Activated T-cell treated with anti-CD3 and anti-CD28 coated beads for 24 hours (primary cell): Measurements from ENCODE around the gene PLEKHN1.
A peak's percentile ranks its signal among the peaks of the same experiment; 100 is the strongest.
"Not testable (repeated sequence)": the region's sequence is repeated elsewhere in the genome, so short reads cannot be mapped to it uniquely, and the experiment has no call there.

ENCODE experiments used
- DNase-seq: peaks from one replicate; pipeline ENCODE4 v3.0.0-alpha.2; 2020; ENCODE audit warnings: low read depth

PLEKHN1 gene

GRCh38 chr1:974293-974640 lies 8.0 kb downstream of the PLEKHN1 start:
- DNase-seq: no peak

- DNase-seq: no peak
Measured at GRCh38 chr1:974687-975328, 8.5 kb downstream of the PLEKHN1 start.

DNA sequence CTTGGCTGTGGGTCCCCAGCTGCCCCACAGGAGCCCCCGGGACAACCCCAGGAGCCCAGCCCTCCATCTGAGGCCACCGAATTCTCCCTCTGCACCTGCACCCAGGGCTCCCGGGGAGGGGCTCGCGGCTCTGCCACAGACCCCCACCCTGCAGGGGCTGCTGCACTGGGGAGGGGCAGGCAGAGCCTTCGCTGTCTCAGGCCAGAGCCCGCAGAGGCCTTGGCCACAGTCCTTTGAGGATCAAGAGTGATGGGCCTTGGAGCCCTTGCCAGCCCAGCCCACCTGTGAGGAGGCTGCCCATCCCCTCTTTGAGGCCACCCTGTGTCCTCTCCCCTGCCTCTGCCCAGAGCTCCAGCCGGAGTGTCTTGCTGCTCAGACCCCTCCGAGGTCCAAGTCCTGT lies 9.1 kb downstream of the PLEKHN1 start:
- no peak for DNase-seq

GRCh38 chr1:975896-976683 lies 9.8 kb downstream of the PLEKHN1 start:
- DNase-seq: peak; percentile 55

- DNase-seq: not testable (repeated sequence)
Measured at GRCh38 chr1:976791-977190, 10.5 kb downstream of the PLEKHN1 start.

GRCh38 chr1:978069-978834 lies 12.0 kb downstream of the PLEKHN1 start:
- no peak for DNase-seq

DNA sequence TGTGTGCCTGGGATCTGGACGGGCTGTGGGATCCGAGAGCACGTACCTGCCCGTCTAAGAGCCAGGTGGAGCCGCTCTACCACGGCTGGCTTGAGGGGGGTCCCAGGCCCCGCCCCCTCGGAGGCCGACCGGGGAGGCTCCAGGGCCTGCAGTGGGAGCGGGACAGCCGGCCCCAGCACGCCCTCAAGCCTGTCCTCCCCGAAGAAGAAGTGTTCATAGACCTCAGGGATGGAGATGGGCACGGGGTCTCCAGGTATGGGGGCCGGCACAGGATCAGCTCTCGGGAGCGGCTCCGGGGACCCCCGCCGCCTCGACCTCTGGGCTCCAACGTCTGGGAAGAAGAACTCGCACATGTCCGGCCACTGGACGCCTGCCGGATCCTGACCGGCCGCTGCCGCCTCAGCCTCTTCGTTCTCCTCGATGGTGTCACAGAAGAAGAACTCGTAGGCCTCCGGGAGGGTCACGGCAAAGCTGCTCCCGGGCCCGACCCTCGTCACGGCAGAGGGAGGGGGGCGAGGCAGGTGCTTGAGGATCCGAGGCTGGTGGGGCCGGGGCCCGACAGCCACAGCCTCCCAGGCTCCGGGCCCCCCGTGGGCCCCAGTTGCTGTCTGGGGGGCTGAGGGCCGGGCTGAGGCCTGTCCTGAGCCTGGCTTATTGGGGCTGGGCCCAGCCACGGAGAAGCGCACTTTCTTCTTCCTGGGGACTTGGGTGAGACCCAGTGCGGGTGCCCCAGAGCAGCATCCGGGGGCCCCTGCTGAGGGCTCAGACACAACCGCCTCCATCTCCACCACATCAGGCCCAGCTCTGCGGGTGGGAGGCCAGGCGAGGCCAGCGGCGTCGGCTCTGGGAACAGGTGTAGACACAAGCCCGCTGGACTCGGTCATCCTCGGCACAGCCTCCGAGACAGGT lies 12.8 kb downstream of the PLEKHN1 start:
- no peak for DNase-seq

GRCh38 chr1:979744-980072 lies 13.4 kb downstream of the PLEKHN1 start:
- DNase-seq: no peak

- no peak for DNase-seq
Measured at GRCh38 chr1:980137-980571, 13.9 kb downstream of the PLEKHN1 start.

DNA sequence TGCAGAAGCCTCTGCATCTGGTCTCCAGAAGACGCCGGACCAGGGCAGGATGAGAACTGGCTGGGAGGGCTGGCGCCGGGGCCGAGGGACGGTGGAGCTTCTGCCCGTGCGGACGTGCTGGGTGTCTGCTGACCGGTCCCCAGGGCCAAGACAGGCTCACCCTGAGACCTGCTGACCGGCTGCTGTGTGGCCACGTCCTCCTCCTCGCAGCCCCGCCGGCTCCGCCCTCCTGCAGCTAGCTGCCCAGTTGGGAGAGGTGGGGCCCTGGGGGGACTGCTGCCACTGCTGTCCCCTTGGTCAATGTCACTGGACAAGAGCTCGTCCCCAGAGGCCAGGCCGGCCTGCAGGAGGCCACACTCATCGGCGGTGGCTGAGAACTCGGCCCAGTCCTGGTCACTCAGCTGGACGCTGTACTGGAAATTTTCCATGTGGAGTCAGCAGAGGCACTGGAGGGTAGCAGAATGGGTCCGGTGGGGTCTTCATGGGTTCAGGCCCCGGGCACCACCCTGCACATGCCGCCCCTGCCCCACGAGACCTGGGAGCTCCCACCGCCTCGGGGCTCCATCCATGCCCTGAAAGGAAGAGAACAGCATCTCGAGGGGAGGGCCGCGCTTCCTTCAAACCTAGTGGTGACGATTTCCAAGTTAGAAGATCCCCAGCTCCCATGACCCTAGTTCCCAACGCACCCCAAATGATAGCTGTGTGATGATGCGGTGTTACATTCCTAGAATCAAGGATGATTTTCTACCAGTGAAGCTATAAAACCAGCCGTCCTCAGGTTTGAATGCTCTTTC lies 14.5 kb downstream of the PLEKHN1 start:
- no peak for DNase-seq

- DNase-seq: no peak
Measured at GRCh38 chr1:981491-981954, 15.2 kb downstream of the PLEKHN1 start.

DNA sequence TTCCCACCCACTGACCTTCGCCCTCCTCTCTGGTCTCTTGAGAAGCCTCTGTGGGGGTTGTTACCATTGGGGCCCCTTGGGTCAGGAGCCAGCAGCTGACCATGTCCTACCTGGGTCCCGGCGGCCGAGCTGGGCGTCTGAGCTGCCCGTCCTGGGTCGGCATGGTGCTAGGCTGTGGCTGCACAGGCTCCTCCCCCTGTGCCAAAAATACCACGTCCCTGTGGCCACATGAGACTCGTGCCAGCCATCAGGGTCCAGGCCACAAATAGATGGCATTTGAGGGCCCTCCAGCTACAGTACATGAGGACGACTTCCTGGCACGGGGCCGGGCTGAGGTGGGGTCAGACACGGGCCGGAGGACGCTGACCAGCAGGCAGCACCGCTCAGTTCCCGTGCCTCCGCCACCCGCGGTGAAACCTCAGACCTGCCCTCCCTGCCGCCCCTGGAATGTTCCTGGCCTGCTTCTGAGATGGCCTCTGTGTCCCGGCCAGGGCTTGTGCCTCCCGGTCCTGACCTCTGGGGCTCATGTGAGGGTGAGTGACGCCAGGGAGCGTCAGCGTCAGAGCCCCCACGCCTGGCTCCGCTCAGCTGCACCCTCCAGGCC lies 15.8 kb downstream of the PLEKHN1 start, which contains the start of gene PERM1:
Gene PERM1, minus strand, starts transcription at position 139 of the 604 bp plus-strand sequence. CDS start 1,064 bp downstream, outside the sequence.
- no peak for DNase-seq

GRCh38 chr1:982765-983436 lies 16.6 kb downstream of the PLEKHN1 start:
- no peak for DNase-seq

DNA sequence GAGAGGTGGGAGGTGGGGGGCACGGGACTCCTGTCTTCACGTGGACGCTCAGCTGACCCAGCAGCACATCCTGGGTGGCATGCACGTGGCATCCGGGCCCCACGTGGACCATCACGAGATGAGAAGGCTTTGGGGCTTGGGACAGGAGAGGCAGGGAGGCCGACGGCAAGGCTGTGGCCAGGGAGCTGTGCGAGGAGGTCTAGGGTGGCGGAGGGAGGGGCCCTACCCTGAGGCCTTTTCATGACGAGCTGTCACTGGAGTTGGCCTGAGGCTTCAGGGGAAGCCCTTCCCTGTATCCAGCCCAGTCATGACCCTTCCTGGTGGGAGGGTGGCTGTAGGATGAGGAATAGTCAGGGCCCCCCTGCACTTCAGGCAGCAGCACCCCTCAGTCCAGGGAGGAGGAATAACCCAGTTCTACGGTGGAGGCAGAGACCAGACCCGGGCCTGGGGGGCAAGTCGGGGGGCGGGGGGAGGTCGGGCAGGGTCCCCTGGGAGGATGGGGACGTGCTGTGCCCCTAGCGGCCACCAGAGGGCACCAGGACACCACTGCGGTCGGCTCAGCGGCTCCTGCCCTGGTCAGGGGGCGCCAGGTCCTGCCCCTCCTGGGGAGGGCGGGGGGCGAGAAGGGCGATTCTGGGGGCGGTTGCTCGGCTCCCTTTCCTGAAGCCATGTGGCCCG lies 17.7 kb downstream of the PLEKHN1 start:
- DNase-seq: peak; percentile 35

DNA sequence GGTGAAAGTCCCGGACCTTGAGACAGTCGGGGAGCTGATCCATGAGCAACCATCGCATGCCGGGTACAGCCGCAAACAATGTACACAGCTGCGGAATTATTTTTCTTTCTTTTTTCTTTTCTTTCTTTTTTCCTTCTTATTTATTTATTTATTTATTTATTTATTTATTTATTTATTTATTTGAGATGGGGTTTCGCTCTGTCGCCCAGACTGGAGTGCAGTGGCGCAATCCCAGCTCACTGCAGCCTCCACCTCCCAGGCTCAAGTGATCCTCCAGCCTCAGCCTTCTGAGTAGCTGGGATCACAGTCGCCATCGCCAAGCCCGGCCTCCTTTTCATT lies 18.2 kb downstream of the PLEKHN1 start:
- DNase-seq: no peak

- no peak for DNase-seq
Measured at GRCh38 chr1:985126-985525, 18.8 kb downstream of the PLEKHN1 start.

DNA sequence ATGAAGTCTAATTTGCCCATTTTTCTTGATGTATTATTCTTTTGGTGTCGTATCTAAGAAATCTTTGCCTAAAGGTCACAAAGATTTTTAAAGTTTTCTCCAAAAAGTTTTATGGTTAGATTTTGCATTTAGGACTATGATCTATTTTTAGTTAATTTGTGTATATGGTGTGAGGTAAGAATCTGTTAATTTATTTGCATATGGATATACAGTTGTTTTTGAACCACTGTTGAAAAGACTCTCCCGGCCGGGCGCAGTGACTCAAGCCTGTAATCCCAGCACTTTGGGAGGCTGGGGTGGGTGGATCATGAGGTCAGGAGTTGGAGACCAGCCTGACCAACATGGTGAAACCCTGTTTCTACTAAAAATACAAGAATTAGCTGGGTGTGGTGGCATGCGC lies 21.8 kb downstream of the PLEKHN1 start:
- not testable (repeated sequence) for DNase-seq

DNA sequence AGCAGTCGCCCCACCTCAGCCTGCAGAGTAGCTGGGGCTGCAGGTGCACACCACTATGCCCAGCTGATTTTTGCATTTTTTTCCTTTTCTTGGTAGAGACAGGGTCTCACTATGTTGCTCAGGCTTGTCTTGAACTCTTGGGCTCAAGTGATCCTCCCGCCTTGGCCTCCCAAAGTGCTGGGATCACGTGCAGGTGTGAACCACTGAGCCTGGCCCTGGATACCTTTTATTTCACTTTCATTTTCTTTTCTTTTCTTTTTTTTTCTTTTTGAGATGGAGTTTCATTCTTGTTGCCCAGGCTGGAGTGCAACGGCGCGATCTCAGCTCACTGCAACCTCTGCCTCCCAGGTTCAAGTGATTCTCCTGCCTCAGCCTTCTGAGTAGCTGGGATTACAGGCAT lies 25.0 kb downstream of the PLEKHN1 start:
- not testable (repeated sequence) for DNase-seq

GRCh38 chr1:991895-992294 lies 25.6 kb downstream of the PLEKHN1 start:
- no peak for DNase-seq
